ENCODE results near the gene CLCN3.

DNA sequence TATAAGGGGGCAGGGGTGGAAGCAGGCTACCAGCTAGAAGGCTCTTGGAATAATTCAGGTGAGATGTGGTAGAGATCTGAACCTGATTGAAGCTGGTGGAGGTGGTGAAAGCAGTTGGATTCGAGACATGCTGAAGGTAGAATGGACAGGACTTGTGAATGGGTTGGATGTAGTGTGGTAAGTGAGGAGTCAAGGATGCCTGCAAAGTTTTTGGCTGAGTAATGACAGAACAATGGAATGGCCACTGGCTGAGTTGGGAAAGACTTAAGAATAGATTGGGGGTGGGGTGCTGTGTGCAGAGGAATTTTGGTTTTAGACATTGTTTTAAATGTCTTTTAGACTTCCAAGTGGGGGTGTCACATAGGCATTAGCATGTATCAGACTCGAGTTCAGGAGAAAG is 103.9 kb downstream of the CLCN3 start:
- TF ChIP-seq, protein P1, sequence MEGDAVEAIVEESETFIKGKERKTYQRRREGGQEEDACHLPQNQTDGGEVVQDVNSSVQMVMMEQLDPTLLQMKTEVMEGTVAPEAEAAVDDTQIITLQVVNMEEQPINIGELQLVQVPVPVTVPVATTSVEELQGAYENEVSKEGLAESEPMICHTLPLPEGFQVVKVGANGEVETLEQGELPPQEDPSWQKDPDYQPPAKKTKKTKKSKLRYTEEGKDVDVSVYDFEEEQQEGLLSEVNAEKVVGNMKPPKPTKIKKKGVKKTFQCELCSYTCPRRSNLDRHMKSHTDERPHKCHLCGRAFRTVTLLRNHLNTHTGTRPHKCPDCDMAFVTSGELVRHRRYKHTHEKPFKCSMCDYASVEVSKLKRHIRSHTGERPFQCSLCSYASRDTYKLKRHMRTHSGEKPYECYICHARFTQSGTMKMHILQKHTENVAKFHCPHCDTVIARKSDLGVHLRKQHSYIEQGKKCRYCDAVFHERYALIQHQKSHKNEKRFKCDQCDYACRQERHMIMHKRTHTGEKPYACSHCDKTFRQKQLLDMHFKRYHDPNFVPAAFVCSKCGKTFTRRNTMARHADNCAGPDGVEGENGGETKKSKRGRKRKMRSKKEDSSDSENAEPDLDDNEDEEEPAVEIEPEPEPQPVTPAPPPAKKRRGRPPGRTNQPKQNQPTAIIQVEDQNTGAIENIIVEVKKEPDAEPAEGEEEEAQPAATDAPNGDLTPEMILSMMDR (IDR thresholded peaks at IDR 0.05) = no peak
- TF ChIP-seq POLR2A (IDR thresholded peaks at IDR 0.05) = no peak
